ENCODE results near the gene E2F6. TPM values are rescaled to one million over a fixed set of nuclear protein-coding genes. Genes with fewer than 3 reads are reported as not detected.

The E2F6 gene
- polyA plus RNA-seq, 1 donor from 2014 or later = 39.1 TPM

DNA sequence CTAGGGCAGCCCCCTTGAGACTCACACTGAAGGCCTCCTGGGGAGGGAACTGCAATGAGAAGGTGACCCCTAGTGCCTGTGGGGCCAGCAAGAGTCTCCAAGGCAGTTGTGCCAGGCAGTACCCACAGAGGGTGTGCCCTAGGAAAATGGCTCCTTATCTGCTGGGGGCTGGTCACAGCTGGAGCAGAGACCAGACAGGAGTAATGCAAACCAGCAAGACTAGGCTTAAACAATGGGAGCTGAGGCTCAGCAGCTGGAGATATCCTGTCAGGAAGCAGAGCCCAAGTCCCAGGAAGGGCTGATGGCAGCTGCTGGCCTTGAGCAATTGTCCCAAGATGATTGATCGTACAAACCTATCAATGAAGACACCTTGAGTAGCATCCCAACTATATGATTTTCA is 26.8 kb upstream of the E2F6 start:
- H3K27me3 ChIP-seq (ENCODE audit: insufficient read depth, low read depth, low read length) = no peaks in the 10 kb centered on the region
- H4K20me1 ChIP-seq (ENCODE audit: insufficient read depth) = no peaks in the 10 kb centered on the region
- H3K9me3 ChIP-seq (ENCODE audit: low read length) = no peaks in the 10 kb centered on the region
- H3K79me2 ChIP-seq (replicated peaks; ENCODE audit: insufficient read depth, low read length) = peaks cover 27% of the 10 kb centered on the region
- no peak overlapping the region for H3K9ac ChIP-seq (ENCODE audit: low read length)
- no peak overlapping the region for H2AFZ ChIP-seq (ENCODE audit: low read depth, low read length)
- no peaks in the 10 kb centered on the region for H3K36me3 ChIP-seq (ENCODE audit: insufficient read depth, low read length)
- H3K9me2 ChIP-seq (ENCODE audit: insufficient read depth, low read length) = no peaks in the 10 kb centered on the region
- H3K4me2 ChIP-seq (ENCODE audit: low read length) = no peak overlapping the region
- TF ChIP-seq SMC3 (conservative IDR thresholded peaks at IDR 0.05; ENCODE audit: poor library complexity) (no peak), POLR2AphosphoS5 (IDR thresholded peaks at IDR 0.05) (no peak), MXI1 (conservative IDR thresholded peaks at IDR 0.05; ENCODE audit: poor library complexity, severe bottlenecking) (no peak), RAD21 (conservative IDR thresholded peaks at IDR 0.05) (no peak), EP300 (conservative IDR thresholded peaks at IDR 0.05; ENCODE audit: poor library complexity, severe bottlenecking) (no peak), EZH2 (IDR thresholded peaks at IDR 0.05; ENCODE audit: borderline replicate concordance, insufficient read depth, low read length, poor library complexity, severe bottlenecking) (no peak), TAF1 (IDR thresholded peaks at IDR 0.05; ENCODE audit: low read depth) (no peak)
- TF ChIP-seq, protein P1, sequence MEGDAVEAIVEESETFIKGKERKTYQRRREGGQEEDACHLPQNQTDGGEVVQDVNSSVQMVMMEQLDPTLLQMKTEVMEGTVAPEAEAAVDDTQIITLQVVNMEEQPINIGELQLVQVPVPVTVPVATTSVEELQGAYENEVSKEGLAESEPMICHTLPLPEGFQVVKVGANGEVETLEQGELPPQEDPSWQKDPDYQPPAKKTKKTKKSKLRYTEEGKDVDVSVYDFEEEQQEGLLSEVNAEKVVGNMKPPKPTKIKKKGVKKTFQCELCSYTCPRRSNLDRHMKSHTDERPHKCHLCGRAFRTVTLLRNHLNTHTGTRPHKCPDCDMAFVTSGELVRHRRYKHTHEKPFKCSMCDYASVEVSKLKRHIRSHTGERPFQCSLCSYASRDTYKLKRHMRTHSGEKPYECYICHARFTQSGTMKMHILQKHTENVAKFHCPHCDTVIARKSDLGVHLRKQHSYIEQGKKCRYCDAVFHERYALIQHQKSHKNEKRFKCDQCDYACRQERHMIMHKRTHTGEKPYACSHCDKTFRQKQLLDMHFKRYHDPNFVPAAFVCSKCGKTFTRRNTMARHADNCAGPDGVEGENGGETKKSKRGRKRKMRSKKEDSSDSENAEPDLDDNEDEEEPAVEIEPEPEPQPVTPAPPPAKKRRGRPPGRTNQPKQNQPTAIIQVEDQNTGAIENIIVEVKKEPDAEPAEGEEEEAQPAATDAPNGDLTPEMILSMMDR (IDR thresholded peaks at IDR 0.05; ENCODE audit: poor library complexity, severe bottlenecking) = no peak
- TF ChIP-seq, protein P2, sequence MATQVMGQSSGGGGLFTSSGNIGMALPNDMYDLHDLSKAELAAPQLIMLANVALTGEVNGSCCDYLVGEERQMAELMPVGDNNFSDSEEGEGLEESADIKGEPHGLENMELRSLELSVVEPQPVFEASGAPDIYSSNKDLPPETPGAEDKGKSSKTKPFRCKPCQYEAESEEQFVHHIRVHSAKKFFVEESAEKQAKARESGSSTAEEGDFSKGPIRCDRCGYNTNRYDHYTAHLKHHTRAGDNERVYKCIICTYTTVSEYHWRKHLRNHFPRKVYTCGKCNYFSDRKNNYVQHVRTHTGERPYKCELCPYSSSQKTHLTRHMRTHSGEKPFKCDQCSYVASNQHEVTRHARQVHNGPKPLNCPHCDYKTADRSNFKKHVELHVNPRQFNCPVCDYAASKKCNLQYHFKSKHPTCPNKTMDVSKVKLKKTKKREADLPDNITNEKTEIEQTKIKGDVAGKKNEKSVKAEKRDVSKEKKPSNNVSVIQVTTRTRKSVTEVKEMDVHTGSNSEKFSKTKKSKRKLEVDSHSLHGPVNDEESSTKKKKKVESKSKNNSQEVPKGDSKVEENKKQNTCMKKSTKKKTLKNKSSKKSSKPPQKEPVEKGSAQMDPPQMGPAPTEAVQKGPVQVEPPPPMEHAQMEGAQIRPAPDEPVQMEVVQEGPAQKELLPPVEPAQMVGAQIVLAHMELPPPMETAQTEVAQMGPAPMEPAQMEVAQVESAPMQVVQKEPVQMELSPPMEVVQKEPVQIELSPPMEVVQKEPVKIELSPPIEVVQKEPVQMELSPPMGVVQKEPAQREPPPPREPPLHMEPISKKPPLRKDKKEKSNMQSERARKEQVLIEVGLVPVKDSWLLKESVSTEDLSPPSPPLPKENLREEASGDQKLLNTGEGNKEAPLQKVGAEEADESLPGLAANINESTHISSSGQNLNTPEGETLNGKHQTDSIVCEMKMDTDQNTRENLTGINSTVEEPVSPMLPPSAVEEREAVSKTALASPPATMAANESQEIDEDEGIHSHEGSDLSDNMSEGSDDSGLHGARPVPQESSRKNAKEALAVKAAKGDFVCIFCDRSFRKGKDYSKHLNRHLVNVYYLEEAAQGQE (IDR thresholded peaks at IDR 0.05; ENCODE audit: borderline replicate concordance) = no peak
- no peak overlapping the region for H3K27ac ChIP-seq (ENCODE audit: low read length)
- no peaks in the 10 kb centered on the region for H3F3A ChIP-seq (ENCODE audit: insufficient read depth, low read length, poor library complexity, severe bottlenecking)
- H3K4me3 ChIP-seq (ENCODE audit: low read length) = no peak overlapping the region

DNA sequence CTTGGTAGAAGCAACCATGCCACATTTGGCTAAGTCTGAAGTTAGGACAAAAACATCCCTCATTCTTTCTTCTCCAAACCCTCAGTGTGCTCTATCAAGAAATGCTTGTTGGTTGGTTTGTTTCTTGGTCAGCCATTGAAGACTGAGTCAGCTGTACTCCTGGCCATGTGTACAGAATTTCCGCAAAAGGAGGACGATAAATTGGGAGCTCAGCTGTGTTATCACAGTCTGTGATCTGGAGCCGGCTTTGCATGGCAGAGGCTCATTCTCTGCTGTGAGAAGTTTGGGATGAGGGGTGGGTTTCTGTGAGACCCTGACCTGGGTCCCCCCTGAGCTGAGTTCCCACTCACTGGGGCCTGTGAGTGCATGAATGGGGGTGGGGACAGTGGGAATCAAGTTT is 26.3 kb upstream of the E2F6 start:
- TF ChIP-seq, protein P1 (IDR thresholded peaks at IDR 0.05; ENCODE audit: poor library complexity, severe bottlenecking) = no peak
- TF ChIP-seq EZH2 (IDR thresholded peaks at IDR 0.05; ENCODE audit: borderline replicate concordance, insufficient read depth, low read length, poor library complexity, severe bottlenecking) = no peak
- no peak for TF ChIP-seq SMC3 (conservative IDR thresholded peaks at IDR 0.05; ENCODE audit: poor library complexity)
- TF ChIP-seq MXI1 (conservative IDR thresholded peaks at IDR 0.05; ENCODE audit: poor library complexity, severe bottlenecking) = no peak
- no peak for TF ChIP-seq RAD21 (conservative IDR thresholded peaks at IDR 0.05)
- TF ChIP-seq, protein P2 (IDR thresholded peaks at IDR 0.05; ENCODE audit: borderline replicate concordance) = no peak
- TF ChIP-seq POLR2AphosphoS5 (IDR thresholded peaks at IDR 0.05) = no peak
- no peak for TF ChIP-seq EP300 (conservative IDR thresholded peaks at IDR 0.05; ENCODE audit: poor library complexity, severe bottlenecking)
- TF ChIP-seq TAF1 (IDR thresholded peaks at IDR 0.05; ENCODE audit: low read depth) = no peak
- Histone ChIP-seq H3K27ac (ENCODE audit: low read length) (no peak overlapping the region), H3K79me2 (replicated peaks; ENCODE audit: insufficient read depth, low read length) (peaks cover 32% of the 10 kb centered on the region)

More for the DNA sequence above, 26.3 kb upstream of the E2F6 start:
- Histone ChIP-seq H3K9ac (ENCODE audit: low read length) (no peak overlapping the region), H3K27me3 (ENCODE audit: insufficient read depth, low read depth, low read length) (no peaks in the 10 kb centered on the region), H3K9me3 (ENCODE audit: low read length) (no peaks in the 10 kb centered on the region), H2AFZ (ENCODE audit: low read depth, low read length) (no peak overlapping the region), H3K9me2 (ENCODE audit: insufficient read depth, low read length) (no peaks in the 10 kb centered on the region), H3K36me3 (ENCODE audit: insufficient read depth, low read length) (no peaks in the 10 kb centered on the region), H4K20me1 (ENCODE audit: insufficient read depth) (no peaks in the 10 kb centered on the region), H3K4me2 (ENCODE audit: low read length) (no peak overlapping the region), H3F3A (ENCODE audit: insufficient read depth, low read length, poor library complexity, severe bottlenecking) (no peaks in the 10 kb centered on the region), H3K4me3 (ENCODE audit: low read length) (no peak overlapping the region)

Measured in neural cell (in vitro differentiated cells).